HCT116 (cell line): ENCODE results near the gene PDE4A. TPM values are rescaled to one million over a fixed set of nuclear protein-coding genes. Genes with fewer than 3 reads are reported as not detected.

ENCODE experiments used
- ATAC-seq: fragments of 200-7000 bp; cut with Tn5 transposase; 2 replicates; pipeline ENCODE4 v1.9.1; 2020; ENCODE audit warnings: mild to moderate bottlenecking, moderate library complexity
- BruUV-seq: library from RNA; stranded (reverse); fragments of 400-500 nt; replicated peaks from 2 replicates; lab custom pipeline; 2021; lab: Mats Ljungman, UMichigan
- CTCF ChIA-PET: fragments of 300-600 bp; sonication (Branson Sonifier 250); formaldehyde crosslinking; loops from one replicate; lab custom pipeline; 2021; ENCODE audit warnings: antibody characterized with exemption; lab: Charles Lee
- POLR2A ChIA-PET: fragments of 300-600, 350-600 bp; sonication (Branson Sonifier 250); formaldehyde crosslinking; loops from one replicate; lab custom pipeline; 2021; ENCODE audit warnings: antibody characterized with exemption; lab: Charles Lee
- RAD21 ChIA-PET, 2 experiments: fragments of 300-600 bp; sonication (Branson Sonifier 250); formaldehyde crosslinking; loops; one replicate each; lab custom pipeline; 2023; ENCODE audit warnings: low total read pairs in 2 of 2; ENCODE audit not compliant: uncharacterized antibody in 2 of 2, unreplicated experiment in 2 of 2, low non-redundant PET in 1 of 2; lab: Charles Lee
- DNase-seq: peaks from one replicate; pipeline ENCODE4 v3.0.0-alpha.2; 2010; ENCODE audit warnings: low read depth, low spot score
- H2AFZ ChIP-seq: fragments of 200-600 bp; shearing (Covaris generic), sonication (generic); 2 replicates; pipeline ENCODE4 v1.6.1; 2017; ENCODE audit warnings: low read depth, mixed run types, mixed read lengths, antibody characterized with exemption, low read length; ENCODE audit not compliant: poor library complexity, severe bottlenecking
- H3K27ac ChIP-seq: 2 replicates; pipeline ENCODE4 v1.5.1; 2012; ENCODE audit warnings: low read depth, low read length
- H3K27me3 ChIP-seq: fragments of 200-600 bp; sonication (generic); 2 replicates; pipeline ENCODE4 v1.6.1; 2016; ENCODE audit warnings: mixed run types, low read length, mixed read lengths; ENCODE audit not compliant: insufficient read depth
- H3K36me3 ChIP-seq, 2 experiments: fragments of 200-500 bp in 1 of 2; fragments of 200-600 bp in 1 of 2; sonication (Bioruptor generic) in 1 of 2; sonication (generic) in 1 of 2; 2 replicates each; pipeline versions ENCODE4 v1.5.1 to v1.6.1; 2014 to 2016; ENCODE audit warnings: low read length in 2 of 2, inconsistent platforms in 1 of 2, mixed read lengths in 1 of 2, mixed run types in 1 of 2; ENCODE audit not compliant: insufficient read depth in 2 of 2, control insufficient read depth in 1 of 2
- H3K4me1 ChIP-seq, 2 experiments: fragments of 200-600 bp in 1 of 2; sonication (generic) in 1 of 2; 2 replicates each; pipeline versions ENCODE4 v1.5.1 to v1.6.1; 2012 to 2017; ENCODE audit warnings: low read length in 2 of 2, inconsistent platforms in 1 of 2, mild to moderate bottlenecking in 1 of 2, mixed read lengths in 1 of 2, mixed run types in 1 of 2, moderate library complexity in 1 of 2; ENCODE audit not compliant: insufficient read depth in 2 of 2, control insufficient read depth in 1 of 2
- H3K4me2 ChIP-seq: fragments of 200-600 bp; sonication (generic); 2 replicates; pipeline ENCODE4 v1.6.1; 2017; ENCODE audit warnings: mixed run types, low read length, mixed read lengths
- H3K4me3 ChIP-seq, 2 experiments: fragments of 200-600 bp in 1 of 2; sonication (generic) in 1 of 2; replicated peaks in 1 of 2; 2 replicates each; pipeline ENCODE4 v1.5.1; 2011 to 2016; ENCODE audit warnings: low read length in 2 of 2, control low read depth in 1 of 2, low read depth in 1 of 2, mild to moderate bottlenecking in 1 of 2, mixed read lengths in 1 of 2, mixed run types in 1 of 2
- H3K79me2 ChIP-seq: fragments of 200-600 bp; sonication (generic); 2 replicates; pipeline ENCODE4 v1.6.1; 2017; ENCODE audit warnings: mild to moderate bottlenecking, mixed run types, low read length, moderate library complexity, mixed read lengths; ENCODE audit not compliant: insufficient read depth
- H3K9ac ChIP-seq: fragments of 200-600 bp; sonication (generic); 2 replicates; pipeline ENCODE4 v1.6.1; 2016; ENCODE audit warnings: low read length, mixed read lengths
- H3K9me2 ChIP-seq: fragments of 200-600 bp; sonication (generic), shearing (Covaris generic); 2 replicates; pipeline ENCODE4 v1.6.1; 2017; ENCODE audit warnings: mixed run types, mild to moderate bottlenecking, moderate library complexity; ENCODE audit not compliant: insufficient read depth
- H3K9me3 ChIP-seq, 2 experiments: fragments of 200-500 bp in 1 of 2; fragments of 200-600 bp in 1 of 2; sonication (Bioruptor generic) in 1 of 2; sonication (generic) in 1 of 2; 2 replicates each; pipeline ENCODE4 v1.6.1; 2014 to 2017; ENCODE audit warnings: low read length in 2 of 2, mixed read lengths in 2 of 2, inconsistent platforms in 1 of 2, low read depth in 1 of 2, mild to moderate bottlenecking in 1 of 2, mixed run types in 1 of 2, moderate library complexity in 1 of 2; ENCODE audit not compliant: control insufficient read depth in 1 of 2, insufficient read depth in 1 of 2
- H4K20me1 ChIP-seq: fragments of 200-600 bp; sonication (generic), shearing (Covaris generic); 2 replicates; pipeline ENCODE4 v1.6.1; 2017; ENCODE audit warnings: mixed run types, mild to moderate bottlenecking, moderate library complexity; ENCODE audit not compliant: insufficient read depth
- EGR1 ChIP-seq: IDR thresholded peaks from 2 replicates; pipeline ENCODE4 v1.6.1; 2012; ENCODE audit warnings: low read depth
- ELF1 ChIP-seq: IDR thresholded peaks from 2 replicates; pipeline ENCODE4 v1.6.1; 2012; ENCODE audit warnings: low read depth, borderline replicate concordance
- MAX ChIP-seq: IDR thresholded peaks from 2 replicates; pipeline ENCODE4 v1.6.1; 2012
- POLR2A ChIP-seq: IDR thresholded peaks from 2 replicates; pipeline ENCODE4 v1.7.0; 2011; ENCODE audit warnings: borderline replicate concordance; ENCODE audit not compliant: insufficient read depth, insufficient read length; ENCODE audit errors: extremely low read depth
- POLR2AphosphoS5 ChIP-seq: IDR thresholded peaks from 2 replicates; pipeline ENCODE4 v1.6.1; 2011; ENCODE audit warnings: mild to moderate bottlenecking, low read depth, low read length, moderate library complexity
- REST ChIP-seq: IDR thresholded peaks from 2 replicates; pipeline ENCODE4 v1.6.1; 2012; ENCODE audit warnings: low read depth
- SIN3A ChIP-seq: IDR thresholded peaks from 2 replicates; pipeline ENCODE4 v1.6.1; 2012; ENCODE audit warnings: low read depth
- SP1 ChIP-seq: IDR thresholded peaks from 2 replicates; pipeline ENCODE4 v1.6.1; 2012; ENCODE audit warnings: low read depth
- TCF7L2 ChIP-seq: IDR thresholded peaks from 2 replicates; pipeline ENCODE4 v1.7.0; 2011; ENCODE audit warnings: borderline replicate concordance, inconsistent platforms; ENCODE audit not compliant: insufficient read depth, insufficient read length; ENCODE audit errors: extremely low read depth
- YY1 ChIP-seq: IDR thresholded peaks from 2 replicates; pipeline ENCODE4 v1.6.1; 2011; ENCODE audit warnings: low read length, low read depth, moderate library complexity, mild to moderate bottlenecking; ENCODE audit not compliant: insufficient replicate concordance; ENCODE audit errors: extremely low read depth
- ZBTB33 ChIP-seq: IDR thresholded peaks from 2 replicates; pipeline ENCODE4 v1.6.1; 2011; ENCODE audit warnings: mild to moderate bottlenecking, low read length, moderate library complexity; ENCODE audit not compliant: insufficient replicate concordance; ENCODE audit errors: extremely low read depth
- ZFX ChIP-seq: fragments of 450-650 bp; IDR thresholded peaks from 2 replicates; pipeline ENCODE4 v1.6.1; 2017
- intact Hi-C: fragments of 100-400 bp; cut with micrococcal nuclease; formaldehyde crosslinking; loops from 2 replicates; pipeline ENCODE4 v1.10.0; 2022
- total RNA-seq: library from RNA; stranded (reverse); gene quantifications from one replicate; pipeline ENCODE4 v1.2.1, GENCODE V29; 2021; ENCODE audit not compliant: unreplicated experiment

PDE4A gene
- total RNA-seq, 1 experiment from 2014 or later, result 33.7 TPM

- Histone ChIP-seq H3K4me1 (peaks cover 14 to 32% of the 10 kb centered on the region in 2 experiments), H3K36me3 (peaks cover 9 to 17% of the 10 kb centered on the region in 2 experiments; a peak in 3 of 4 replicates), H3K27ac (peak overlapping the region; percentile 92), H3K79me2 (peaks cover 47% of the 10 kb centered on the region), H3K4me3 (peak overlapping the region; percentile 88 to 90), H3K27me3 (no peaks in the 10 kb centered on the region), H2AFZ (no peak overlapping the region), H3K9me3 (no peaks in the 10 kb centered on the region), H4K20me1 (no peaks in the 10 kb centered on the region), H3K9ac (peak overlapping the region; percentile 100), H3K9me2 (no peaks in the 10 kb centered on the region), H3K4me2 (peak overlapping the region; percentile 95)
- ATAC-seq (peak; percentile 87), DNase-seq (peak; percentile 79)
- intact Hi-C loops, result loop anchor here (5.0 kb wide), 1 partner anchor 65 kb away; the partner anchor contains the start of genes CDKN2D and KRI1
- ChIA-PET POLR2A (no interaction called here), CTCF (interaction anchor here (0.6 to 1.1 kb wide), 2 partner anchors 23 to 51 kb away, joined by 3 read pairs; no protein-coding TSS in a partner anchor), RAD21 (no interaction called here)
- no peak for TF ChIP-seq REST
- no peak for TF ChIP-seq ELF1
- no peak for TF ChIP-seq ZBTB33
- peak; percentile 66 for TF ChIP-seq ZFX
- peak; percentile 92 for TF ChIP-seq POLR2A
- peak; percentile 95 for TF ChIP-seq EGR1
- TF ChIP-seq MAX, result peak; percentile 83
- peak; percentile 84 for TF ChIP-seq SP1
- TF ChIP-seq TCF7L2, result peak; percentile 46
- TF ChIP-seq YY1, result peak; percentile 93
- TF ChIP-seq SIN3A, result peak; percentile 52; the same call in 1 of the 2 replicates
- peak; percentile 79; the same call in 1 of the 2 replicates for TF ChIP-seq POLR2AphosphoS5
- BruUV-seq, result no TSS peak
Observed at GRCh38 chr19:10502524-10503001, 82.2 kb downstream of the PDE4A start.
